Naive B cell (primary cell): Measurements from ENCODE around the gene PTPRR. TPM values are rescaled to one million over a fixed set of nuclear protein-coding genes. Genes with fewer than 3 reads are reported as not detected.

Experiments used
- ATAC-seq, 2 donors: fragments of 150-1000 bp; cut with Tn5 transposase; 2 replicates each; pipeline ENCODE4 v1.10.0; 2021; ENCODE audit warnings: low read depth in 2 of 2, mild to moderate bottlenecking in 2 of 2, moderate library complexity in 2 of 2
- DNase-seq: peaks from one replicate; pipeline ENCODE4 v3.0.0; 2022
- H3K27ac Mint-ChIP-seq, 6 donors: one replicate each; pipeline ENCODE4 v1.8.0; 2020 to 2022; ENCODE audit warnings: mild to moderate bottlenecking in 6 of 6, mixed read lengths in 6 of 6, moderate library complexity in 5 of 6, inconsistent platforms in 2 of 6
- H3K27me3 Mint-ChIP-seq, 3 donors: one replicate each; pipeline ENCODE4 v1.8.0; 2021 to 2022; ENCODE audit warnings: mixed read lengths in 3 of 3, mild to moderate bottlenecking in 1 of 3
- H3K36me3 Mint-ChIP-seq, 2 donors: one replicate each; pipeline ENCODE4 v1.8.0; 2020 to 2022; ENCODE audit warnings: mixed read lengths in 2 of 2, inconsistent platforms in 1 of 2, mild to moderate bottlenecking in 1 of 2
- H3K4me1 Mint-ChIP-seq, 3 donors: one replicate each; pipeline ENCODE4 v1.8.0; 2020 to 2022; ENCODE audit warnings: mixed read lengths in 3 of 3, inconsistent platforms in 1 of 3, mild to moderate bottlenecking in 1 of 3, moderate library complexity in 1 of 3
- H3K4me3 Mint-ChIP-seq, 8 donors: one replicate each; pipeline ENCODE4 v1.8.0; 2020 to 2022; ENCODE audit warnings: mild to moderate bottlenecking in 8 of 8, mixed read lengths in 8 of 8, moderate library complexity in 8 of 8, inconsistent platforms in 2 of 8
- H3K9me3 Mint-ChIP-seq, 7 donors: one replicate each; pipeline ENCODE4 v1.8.0; 2020 to 2022; ENCODE audit warnings: mixed read lengths in 7 of 7, mild to moderate bottlenecking in 5 of 7, inconsistent platforms in 2 of 7, moderate library complexity in 1 of 7
- polyA plus RNA-seq, 6 donors: library from polyadenylated mRNA; unstranded; fragments of 300-500 nt; fragmentation: Illumina TruSeq; gene quantifications; one replicate each; pipeline ENCODE4 v1.2.3, GENCODE V29; 2021; ENCODE audit warnings: low read depth in 6 of 6

The PTPRR gene
- polyA plus RNA-seq, 6 donors from 2014 or later: not detected

- no peaks in the 10 kb centered on the region for H3K36me3 Mint-ChIP-seq
- ATAC-seq (no peak), DNase-seq (no peak)
- peaks cover 0 to 6% (median 0%) of the 10 kb centered on the region in 7 donors for H3K9me3 Mint-ChIP-seq
- H3K4me3 Mint-ChIP-seq: no peak overlapping the region
- H3K4me1 Mint-ChIP-seq: no peaks in the 10 kb centered on the region
- peaks cover 0 to 6% (median 0%) of the 10 kb centered on the region in 3 donors for H3K27me3 Mint-ChIP-seq
- no peak overlapping the region for H3K27ac Mint-ChIP-seq
Observed at GRCh38 chr12:70890895-70891832, 29.4 kb downstream of the PTPRR start.

- H3K27me3 Mint-ChIP-seq: peaks cover 0 to 6% (median 0%) of the 10 kb centered on the region in 3 donors
- ATAC-seq (no peak), DNase-seq (no peak)
- H3K9me3 Mint-ChIP-seq: peaks cover 0 to 5% (median 0%) of the 10 kb centered on the region in 7 donors
- no peak overlapping the region for H3K27ac Mint-ChIP-seq
- H3K36me3 Mint-ChIP-seq: no peaks in the 10 kb centered on the region
- no peak overlapping the region for H3K4me3 Mint-ChIP-seq
- no peaks in the 10 kb centered on the region for H3K4me1 Mint-ChIP-seq
Observed at GRCh38 chr12:70885956-70886355, 34.6 kb downstream of the PTPRR start.

DNA sequence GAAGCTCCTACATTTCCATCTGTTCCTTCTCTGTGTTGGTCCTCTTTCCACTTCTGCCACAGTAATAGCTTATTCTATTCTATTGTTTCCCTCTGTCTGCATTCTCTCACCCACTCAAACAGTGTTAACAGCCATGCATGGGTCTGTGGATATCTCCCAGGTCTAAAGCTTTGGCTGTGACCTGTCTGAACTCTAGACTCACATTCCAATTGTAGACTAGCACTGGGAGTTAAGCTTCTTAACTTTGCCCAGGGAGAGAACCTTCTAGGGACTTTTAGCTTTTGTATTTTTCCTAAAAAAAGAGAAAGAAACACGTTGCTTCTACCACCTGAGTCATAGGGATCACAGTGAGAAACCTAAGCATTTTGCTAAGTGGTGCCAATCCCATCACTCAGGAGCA lies 36.7 kb downstream of the PTPRR start:
- DNase-seq: no peak
- no peaks in the 10 kb centered on the region for H3K27me3 Mint-ChIP-seq

DNA sequence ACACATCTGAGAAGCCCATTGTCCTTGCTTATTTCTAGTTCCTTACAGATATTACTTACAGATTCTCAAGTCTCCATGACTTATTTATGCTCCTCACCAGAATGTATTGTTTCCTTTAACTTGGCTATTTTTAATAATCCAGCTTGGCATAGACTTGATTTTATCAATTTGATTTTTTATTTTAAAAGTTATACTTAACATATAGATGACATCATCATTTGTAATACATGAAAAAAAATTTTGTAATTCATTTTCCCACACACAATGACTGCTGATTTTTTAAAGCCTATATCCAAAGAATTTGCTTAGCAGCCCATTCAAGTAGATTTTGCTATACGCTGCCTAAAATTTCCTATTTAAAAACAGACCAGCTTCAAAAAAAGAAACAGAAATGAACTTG lies 39.8 kb downstream of the PTPRR start:
- ATAC-seq: no peak
- peaks cover 0 to 5% (median 0%) of the 10 kb centered on the region in 7 donors for H3K9me3 Mint-ChIP-seq
- no peaks in the 10 kb centered on the region for H3K36me3 Mint-ChIP-seq
- no peaks in the 10 kb centered on the region for H3K27me3 Mint-ChIP-seq
- H3K4me1 Mint-ChIP-seq: no peaks in the 10 kb centered on the region
- no peak overlapping the region for H3K27ac Mint-ChIP-seq
- no peak overlapping the region for H3K4me3 Mint-ChIP-seq
- DNase-seq: no peak

More for the DNA sequence above, 36.7 kb downstream of the PTPRR start:
- H3K4me1 Mint-ChIP-seq: no peaks in the 10 kb centered on the region
- ATAC-seq: no peak
- H3K36me3 Mint-ChIP-seq: no peaks in the 10 kb centered on the region
- no peak overlapping the region for H3K4me3 Mint-ChIP-seq
- H3K27ac Mint-ChIP-seq: no peak overlapping the region
- H3K9me3 Mint-ChIP-seq: no peaks in the 10 kb centered on the region

GRCh38 chr12:70876952-70877351 lies 43.6 kb downstream of the PTPRR start:
- Mint-ChIP-seq H3K27me3 (no peaks in the 10 kb centered on the region), H3K4me3 (no peak overlapping the region), H3K27ac (no peak overlapping the region), H3K36me3 (no peaks in the 10 kb centered on the region), H3K4me1 (no peaks in the 10 kb centered on the region), H3K9me3 (peaks cover 0 to 5% (median 2%) of the 10 kb centered on the region in 7 donors)
- no peak for ATAC-seq
- DNase-seq: no peak

- Mint-ChIP-seq H3K27ac (no peak overlapping the region), H3K9me3 (peaks cover 0 to 5% (median 2%) of the 10 kb centered on the region in 7 donors), H3K4me3 (no peak overlapping the region), H3K4me1 (no peaks in the 10 kb centered on the region), H3K36me3 (no peaks in the 10 kb centered on the region), H3K27me3 (no peaks in the 10 kb centered on the region)
- no peak for ATAC-seq
- DNase-seq: no peak
Observed at GRCh38 chr12:70875628-70876027, 44.9 kb downstream of the PTPRR start.

DNA sequence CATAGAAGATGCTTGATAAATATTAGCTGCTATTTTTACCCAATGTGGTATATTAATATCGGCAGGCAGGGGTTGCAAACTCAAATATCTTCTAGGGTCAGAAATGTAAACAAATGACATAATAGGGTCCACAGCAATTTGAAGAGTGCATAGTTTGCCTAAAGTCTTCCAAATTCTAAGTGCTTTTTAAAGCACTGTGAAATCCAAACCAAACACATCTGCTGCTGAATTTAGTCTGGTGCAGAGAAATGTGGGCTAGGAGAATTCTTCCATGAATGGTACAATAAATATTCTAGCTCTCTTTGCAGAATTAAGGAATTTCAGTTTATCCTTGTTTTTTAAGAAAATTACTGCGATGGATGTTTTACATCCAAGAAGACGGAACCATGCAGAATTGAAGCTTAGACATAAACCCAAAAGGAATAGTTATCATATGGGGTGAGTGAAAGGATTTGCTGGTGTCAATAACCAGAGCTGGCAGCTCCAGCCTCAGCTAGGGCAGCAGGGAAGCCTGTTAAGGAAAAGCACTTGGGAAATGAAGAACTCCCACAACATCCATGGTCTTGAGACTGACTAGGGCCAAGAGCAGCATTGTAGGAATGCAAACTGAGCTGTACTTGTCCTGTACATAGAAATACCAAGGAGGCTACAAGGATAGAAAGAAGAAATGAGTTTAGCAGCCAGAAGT lies 65.5 kb downstream of the PTPRR start:
- Mint-ChIP-seq H3K27me3 (peaks cover 0 to 4% (median 0%) of the 10 kb centered on the region in 3 donors), H3K4me1 (no peaks in the 10 kb centered on the region), H3K4me3 (no peak overlapping the region), H3K36me3 (no peaks in the 10 kb centered on the region), H3K27ac (no peak overlapping the region), H3K9me3 (peaks cover 0 to 2% (median 0%) of the 10 kb centered on the region in 7 donors)
- ATAC-seq: no peak
- DNase-seq: no peak

- H3K27ac Mint-ChIP-seq: no peak overlapping the region
- DNase-seq: no peak
- no peak overlapping the region for H3K4me3 Mint-ChIP-seq
- no peaks in the 10 kb centered on the region for H3K9me3 Mint-ChIP-seq
- H3K36me3 Mint-ChIP-seq: no peaks in the 10 kb centered on the region
- H3K27me3 Mint-ChIP-seq: peaks cover 0 to 4% (median 0%) of the 10 kb centered on the region in 3 donors
- ATAC-seq: no peak
- H3K4me1 Mint-ChIP-seq: no peaks in the 10 kb centered on the region
Observed at GRCh38 chr12:70854138-70854537, 66.4 kb downstream of the PTPRR start.

GRCh38 chr12:70853326-70853725 lies 67.2 kb downstream of the PTPRR start:
- peaks cover 0 to 4% (median 0%) of the 10 kb centered on the region in 3 donors for H3K27me3 Mint-ChIP-seq
- DNase-seq: no peak
- no peaks in the 10 kb centered on the region for H3K4me1 Mint-ChIP-seq
- no peak overlapping the region for H3K4me3 Mint-ChIP-seq
- H3K9me3 Mint-ChIP-seq: no peaks in the 10 kb centered on the region
- H3K36me3 Mint-ChIP-seq: no peaks in the 10 kb centered on the region
- no peak overlapping the region for H3K27ac Mint-ChIP-seq
- no peak for ATAC-seq

- DNase-seq: no peak
- H3K9me3 Mint-ChIP-seq: no peaks in the 10 kb centered on the region
- no peaks in the 10 kb centered on the region for H3K4me1 Mint-ChIP-seq
- H3K4me3 Mint-ChIP-seq: no peak overlapping the region
- no peak overlapping the region for H3K27ac Mint-ChIP-seq
- H3K36me3 Mint-ChIP-seq: no peaks in the 10 kb centered on the region
- no peak for ATAC-seq
- H3K27me3 Mint-ChIP-seq: peaks cover 0 to 4% (median 0%) of the 10 kb centered on the region in 3 donors
Observed at GRCh38 chr12:70852416-70853150, 68.0 kb downstream of the PTPRR start.

DNA sequence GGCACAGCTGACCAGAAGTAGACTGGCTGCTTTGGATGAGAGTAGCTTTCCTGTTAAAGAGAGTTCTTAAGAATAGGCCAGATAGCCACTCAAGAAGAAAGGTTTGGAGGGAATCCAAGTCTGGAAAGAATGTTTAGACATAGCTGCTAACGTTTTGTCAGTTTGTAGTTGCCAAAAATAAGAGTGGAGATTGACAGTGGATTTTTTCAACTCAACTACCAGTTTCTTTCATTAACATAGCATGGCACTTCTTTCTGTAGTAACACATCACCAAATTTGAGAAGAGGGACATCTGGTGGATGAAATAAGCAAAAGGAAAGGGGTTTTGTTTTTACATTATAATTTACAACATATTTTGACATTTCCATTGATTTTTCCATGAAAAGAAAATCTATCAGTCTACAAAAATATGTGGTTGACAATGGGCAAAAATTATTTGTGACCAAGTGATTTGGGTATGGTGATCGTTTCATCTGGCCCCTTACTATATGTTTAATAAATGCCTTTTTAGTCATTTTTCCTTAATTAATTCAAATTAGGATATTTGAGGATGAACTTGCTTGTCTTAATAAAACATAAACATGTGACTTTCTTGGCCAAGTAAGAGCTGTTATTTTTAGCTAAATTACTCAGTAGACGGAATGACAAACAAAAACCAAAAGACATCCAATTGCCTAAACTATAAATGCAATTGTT lies 71.1 kb downstream of the PTPRR start:
- Mint-ChIP-seq H3K4me3 (no peak overlapping the region), H3K9me3 (no peaks in the 10 kb centered on the region), H3K4me1 (no peaks in the 10 kb centered on the region), H3K36me3 (no peaks in the 10 kb centered on the region), H3K27ac (no peak overlapping the region), H3K27me3 (peaks cover 0 to 4% (median 0%) of the 10 kb centered on the region in 3 donors)
- no peak for DNase-seq
- no peak for ATAC-seq

- ATAC-seq (no peak), DNase-seq (no peak)
- H3K27ac Mint-ChIP-seq: no peak overlapping the region
- H3K4me3 Mint-ChIP-seq: no peak overlapping the region
- H3K9me3 Mint-ChIP-seq: no peaks in the 10 kb centered on the region
- no peaks in the 10 kb centered on the region for H3K27me3 Mint-ChIP-seq
- H3K4me1 Mint-ChIP-seq: no peaks in the 10 kb centered on the region
- H3K36me3 Mint-ChIP-seq: no peaks in the 10 kb centered on the region
Observed at GRCh38 chr12:70847871-70848270, 72.7 kb downstream of the PTPRR start.

GRCh38 chr12:70845268-70845667 lies 75.3 kb downstream of the PTPRR start:
- H3K4me3 Mint-ChIP-seq: no peak overlapping the region

More at GRCh38 chr12:70845268-70845667, 75.3 kb downstream of the PTPRR start:
- Mint-ChIP-seq H3K27ac (no peak overlapping the region), H3K4me1 (no peaks in the 10 kb centered on the region), H3K9me3 (no peaks in the 10 kb centered on the region), H3K27me3 (no peaks in the 10 kb centered on the region), H3K36me3 (no peaks in the 10 kb centered on the region)
- ATAC-seq (no peak), DNase-seq (no peak)
